ENCODE results near the gene FNBP1L.

FNBP1L gene

DNA sequence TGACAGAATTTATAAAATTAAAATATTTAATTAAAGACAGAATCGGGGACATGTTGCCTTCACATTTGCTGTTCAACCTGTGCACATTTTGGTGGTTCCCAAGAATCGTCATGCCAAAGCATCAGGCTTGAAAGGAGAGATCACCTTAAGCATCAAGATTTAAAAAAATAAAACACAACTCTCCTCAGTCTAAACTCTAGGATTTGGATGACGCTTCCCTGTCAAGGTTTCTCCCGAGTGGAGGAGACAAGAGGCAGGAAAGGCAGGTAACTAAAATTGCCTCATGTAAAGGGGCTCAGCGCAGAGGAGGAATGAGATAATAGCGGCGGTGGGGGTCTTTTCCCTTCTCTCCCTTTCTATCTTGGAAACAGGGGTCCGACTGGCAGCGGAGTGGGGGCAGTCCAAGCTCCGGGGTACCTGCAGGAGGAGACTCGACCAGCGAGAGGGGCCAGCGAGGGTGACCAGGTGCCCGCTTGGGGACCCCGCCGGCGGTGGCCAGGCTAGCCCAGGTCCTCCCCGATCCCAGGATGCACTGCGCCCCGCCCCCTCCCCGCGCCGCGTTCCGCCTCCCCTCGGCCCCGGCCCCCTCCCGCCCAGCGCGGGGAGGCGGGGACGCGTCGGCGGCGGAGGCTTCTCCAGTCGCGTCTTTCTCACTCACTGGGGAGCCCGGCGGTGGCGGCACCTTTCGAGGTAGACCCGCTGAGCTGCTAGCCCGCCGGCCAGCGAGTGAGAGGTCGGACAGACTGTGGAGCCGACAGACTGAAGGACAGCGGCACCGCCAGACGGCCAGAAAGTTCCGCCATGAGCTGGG, at the start of gene FNBP1L:
FNBP1L (plus strand) TSS at position 638 of the 811 bp plus-strand sequence; CDS start at position 802, 164 bp downstream.
- peak; percentile 90 for DNase-seq

DNA sequence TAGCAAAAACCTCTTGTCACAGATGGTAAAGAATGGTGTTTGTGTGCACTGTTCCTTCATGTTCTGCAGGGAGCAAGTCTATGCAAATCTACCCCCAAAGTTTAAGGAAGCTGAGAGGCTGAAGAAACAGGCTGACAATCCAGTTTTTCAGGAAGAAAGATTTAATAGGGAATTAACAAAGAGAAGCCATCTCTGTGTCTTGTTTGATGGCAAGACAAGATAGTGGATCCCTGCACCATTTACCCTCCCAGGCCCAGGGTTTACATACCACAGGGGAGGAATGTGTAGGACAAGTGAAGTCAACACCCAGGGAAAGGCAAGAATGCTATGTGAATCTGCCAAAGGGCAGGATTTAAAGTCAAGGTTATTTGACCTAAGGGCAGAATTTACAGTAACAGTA, 48.1 kb upstream of the FNBP1L start:
- DNase-seq = no peak

DNA sequence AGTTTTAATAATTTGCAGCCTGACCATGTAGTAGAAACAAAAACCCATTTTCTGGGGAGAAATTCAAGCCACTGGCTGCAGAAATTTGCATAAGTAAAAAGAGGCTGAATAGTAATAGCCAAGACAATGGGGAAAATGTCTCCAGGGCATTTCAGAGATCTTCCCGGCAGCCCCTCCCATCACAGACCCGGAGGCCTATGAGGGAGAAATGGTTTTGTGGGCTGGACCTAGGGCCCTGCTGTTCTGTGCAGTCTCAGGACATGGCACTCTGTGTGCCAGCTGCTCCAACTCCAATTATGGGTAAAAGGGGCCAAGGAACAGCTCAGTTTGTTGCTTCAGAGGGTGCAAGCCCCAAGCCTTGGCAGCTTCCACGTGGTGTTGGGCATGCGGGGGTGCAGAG, 39.7 kb upstream of the FNBP1L start:
- DNase-seq = no peak

DNA sequence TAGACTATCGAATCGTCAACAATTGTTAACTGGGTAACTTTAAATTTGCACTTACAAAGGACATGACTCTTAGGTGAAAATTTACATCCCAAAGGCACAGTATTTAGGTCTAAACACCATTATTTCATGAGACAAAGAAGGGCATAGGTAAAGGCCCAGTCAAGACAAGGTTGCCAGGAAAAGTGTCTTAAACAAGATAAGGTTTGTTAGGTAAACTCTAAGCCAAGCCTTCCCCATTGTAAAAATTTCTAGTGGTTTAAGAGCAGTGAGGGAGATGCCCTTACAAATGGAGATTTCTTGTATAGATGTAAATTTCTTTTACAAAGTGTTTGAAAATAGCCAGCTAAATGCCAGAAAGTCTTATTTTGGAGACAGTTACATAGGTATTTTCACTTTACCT, 36.9 kb upstream of the FNBP1L start:
- DNase-seq = no peak

DNA sequence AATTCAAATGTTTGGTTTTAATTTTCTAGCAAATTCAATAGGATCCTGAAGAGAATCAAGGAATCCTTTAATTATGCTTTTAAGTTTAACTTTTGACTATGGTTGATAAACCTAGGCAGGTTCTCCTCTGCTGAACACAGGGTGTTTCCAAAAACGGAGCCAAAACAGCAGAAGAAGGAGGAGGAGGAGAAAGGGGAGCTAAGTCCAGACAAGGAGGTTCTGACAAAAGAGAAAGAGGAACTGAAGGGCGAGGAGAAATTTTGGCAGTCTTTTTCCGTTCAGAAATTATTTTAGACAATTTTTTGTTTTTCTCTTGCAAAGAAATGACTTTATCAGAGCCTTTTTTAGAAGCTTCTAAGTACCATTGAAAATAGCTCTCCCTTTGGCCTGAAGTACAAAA, 33.2 kb upstream of the FNBP1L start:
- DNase-seq = no peak

DNA sequence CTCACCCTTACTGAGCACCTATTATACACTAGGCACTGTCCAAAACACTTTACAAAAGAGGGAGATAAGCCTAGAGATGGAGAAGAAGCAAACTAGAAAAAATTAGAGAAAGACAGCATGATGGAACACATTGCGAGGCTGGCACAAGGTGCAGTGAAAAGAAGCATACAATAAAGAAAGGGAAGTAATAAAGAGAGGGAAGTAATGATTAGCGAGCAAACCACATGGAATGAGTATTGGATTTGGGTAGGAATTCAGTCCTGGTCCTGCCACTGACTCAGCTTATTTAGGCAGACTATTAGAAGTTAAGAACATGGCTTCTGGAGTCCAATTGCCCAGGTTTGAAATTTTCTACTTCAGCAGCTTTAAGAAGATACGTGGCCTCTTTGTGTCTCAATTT, 32.6 kb upstream of the FNBP1L start:
- no peak for DNase-seq

DNA sequence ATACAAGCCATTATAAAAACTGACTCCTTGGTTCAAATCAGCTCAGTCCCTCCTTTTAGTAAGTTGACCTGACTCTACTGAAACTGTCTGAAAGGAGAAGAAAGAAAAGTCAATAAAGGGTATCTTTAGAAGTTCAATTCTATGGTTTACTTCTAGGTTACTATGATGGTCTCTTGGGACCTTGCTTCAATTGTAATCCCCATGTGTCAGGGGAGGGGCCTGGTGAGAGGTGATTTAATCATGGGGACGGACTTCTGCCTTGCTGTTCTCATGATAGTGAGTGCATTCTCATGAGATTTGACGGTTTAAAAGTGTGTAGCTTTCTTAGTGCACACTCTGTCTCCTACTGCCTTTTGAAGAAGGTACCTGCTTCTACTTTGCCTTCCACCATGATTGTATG, 31.7 kb upstream of the FNBP1L start:
- no peak for DNase-seq

DNA sequence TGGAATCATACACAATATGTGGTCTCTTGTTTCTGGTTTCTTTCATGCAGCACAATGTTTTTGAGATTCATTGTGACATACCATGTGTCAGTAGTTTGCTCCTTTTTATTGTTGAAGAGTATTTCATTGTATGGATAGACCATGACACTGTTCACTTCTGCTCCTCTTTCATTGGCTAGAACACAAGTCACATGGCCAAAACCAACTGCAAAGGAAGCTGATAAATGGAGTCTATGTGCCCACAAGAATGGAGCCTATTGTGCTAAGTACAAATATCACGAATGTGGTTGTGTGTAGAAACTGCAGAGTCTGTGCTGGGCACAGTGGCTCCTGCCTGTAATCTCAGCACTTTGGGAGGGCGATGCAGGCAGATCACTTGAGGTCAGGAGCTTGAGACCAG, 28.6 kb upstream of the FNBP1L start:
- DNase-seq = no peak

DNA sequence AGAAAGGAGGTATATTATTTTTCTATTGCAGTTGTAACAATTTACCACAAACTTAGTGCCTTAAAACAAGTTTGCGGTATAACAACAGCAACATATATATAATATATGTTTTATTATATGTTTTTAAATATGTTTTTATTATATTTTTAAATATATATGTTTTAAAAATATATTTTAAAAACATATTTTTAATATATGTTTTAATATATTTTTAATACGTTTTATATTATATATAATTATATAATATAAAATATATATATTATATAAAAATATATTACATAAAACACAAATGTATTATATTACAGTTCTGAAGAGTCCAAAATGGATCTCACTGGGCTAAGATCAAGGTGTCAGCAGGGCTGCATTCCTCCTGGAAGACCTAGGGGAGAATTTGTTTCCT, 27.5 kb upstream of the FNBP1L start:
- no peak for DNase-seq

DNA sequence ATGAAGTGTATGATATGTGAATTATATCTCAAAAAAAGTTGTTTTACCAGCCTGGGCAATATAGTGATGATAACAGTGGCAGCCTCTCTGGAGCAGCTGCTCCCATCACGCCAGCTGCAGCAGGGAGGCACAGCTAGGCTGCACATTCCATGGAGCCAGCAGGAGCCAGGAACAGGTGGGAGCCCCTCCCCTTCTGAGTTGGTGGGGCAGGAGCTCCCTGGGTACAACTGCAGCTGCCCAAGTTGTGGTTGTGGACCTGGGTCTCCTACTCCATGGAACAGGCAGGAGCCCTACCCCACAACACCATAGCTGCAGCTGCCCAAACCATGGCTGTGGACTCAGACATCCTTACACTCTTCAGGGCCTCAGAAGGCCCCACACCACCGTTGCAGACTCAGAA, 21.7 kb upstream of the FNBP1L start:
- peak; percentile 43 for DNase-seq

DNA sequence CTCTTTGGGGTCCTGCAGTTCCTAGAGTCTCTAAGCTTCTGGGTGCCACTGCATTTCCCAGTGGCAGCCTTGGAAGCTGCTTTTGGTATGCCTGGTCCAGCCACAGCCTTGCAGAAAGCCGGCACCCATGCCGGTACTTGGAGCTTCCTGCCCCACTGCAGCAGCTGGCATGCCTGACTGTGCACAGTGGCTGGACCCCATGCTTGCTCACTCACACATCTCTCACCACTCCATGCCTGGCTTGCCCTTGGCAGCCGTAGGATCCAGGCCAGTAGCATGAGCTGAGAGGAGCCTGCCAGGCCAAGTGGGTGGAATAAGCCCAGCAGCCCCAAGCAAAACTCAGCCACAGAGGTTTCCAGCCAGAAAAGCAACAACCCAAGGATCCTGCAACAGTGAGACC, 20.3 kb upstream of the FNBP1L start:
- no peak for DNase-seq

DNA sequence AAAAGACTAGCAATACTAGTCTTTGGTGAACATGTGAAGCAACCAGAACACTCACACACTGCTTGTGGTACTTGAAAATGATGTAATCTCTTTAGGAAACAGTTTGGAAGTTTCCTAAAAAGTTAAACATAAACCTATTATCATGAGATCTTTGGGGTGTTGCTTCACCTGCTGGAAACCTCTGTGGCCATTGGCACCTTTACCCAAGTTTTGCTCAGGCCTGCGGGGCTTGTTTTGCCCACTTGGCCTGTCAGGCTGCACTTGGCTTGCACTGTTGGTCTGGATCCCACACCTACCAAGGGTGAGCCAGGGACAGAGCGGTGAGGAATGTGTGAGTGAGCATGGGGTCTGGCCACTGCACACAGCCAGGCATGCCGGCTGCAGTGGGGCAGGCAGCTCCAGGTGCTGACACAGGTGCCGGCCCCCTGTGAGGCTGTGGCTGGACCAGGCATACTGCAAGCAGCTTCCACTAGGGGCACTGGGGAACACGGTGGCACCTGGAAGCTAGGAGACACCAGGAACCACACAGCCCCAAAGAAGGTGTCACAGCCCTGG, 14.4 kb upstream of the FNBP1L start:
- DNase-seq = no peak

DNA sequence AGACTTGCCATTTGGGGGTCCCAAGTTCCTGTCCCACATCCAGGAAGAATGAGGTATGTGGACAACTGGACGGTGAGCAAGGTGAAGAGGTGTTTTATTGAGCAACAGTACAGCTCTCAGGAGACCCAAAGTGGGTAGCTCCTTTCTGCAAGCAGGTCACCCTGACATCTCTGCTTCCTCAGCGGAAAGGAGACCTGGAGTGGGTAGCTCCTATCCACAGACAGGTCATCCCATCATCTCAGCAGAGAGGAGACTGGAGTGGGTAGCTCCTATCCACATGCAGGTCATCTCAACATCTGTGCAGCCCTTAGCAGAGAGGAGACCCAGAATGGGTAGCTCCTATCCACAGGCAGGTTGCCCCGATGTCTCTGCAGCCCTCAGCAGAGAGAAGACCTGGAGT, 13.8 kb upstream of the FNBP1L start:
- no peak for DNase-seq

DNA sequence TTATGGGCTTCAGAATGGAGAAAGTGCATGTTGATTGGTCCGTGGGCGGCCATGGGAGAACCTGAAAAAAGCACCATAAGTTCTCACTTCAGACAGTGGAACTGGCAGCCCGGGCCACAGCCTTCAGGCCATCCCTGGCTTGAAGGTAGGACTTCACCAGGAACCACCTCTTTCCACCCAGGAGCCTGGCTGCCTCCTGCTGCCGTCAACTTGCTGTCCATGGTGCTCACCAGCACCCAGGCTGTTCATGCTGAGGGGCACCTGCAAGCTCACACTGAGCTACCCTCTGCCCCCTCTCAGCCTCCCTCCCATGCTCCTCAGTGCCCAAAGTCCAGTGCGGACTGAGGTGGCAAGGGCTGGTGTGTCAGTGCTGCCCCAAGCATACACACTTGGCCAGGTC, 12.9 kb upstream of the FNBP1L start:
- no peak for DNase-seq

DNA sequence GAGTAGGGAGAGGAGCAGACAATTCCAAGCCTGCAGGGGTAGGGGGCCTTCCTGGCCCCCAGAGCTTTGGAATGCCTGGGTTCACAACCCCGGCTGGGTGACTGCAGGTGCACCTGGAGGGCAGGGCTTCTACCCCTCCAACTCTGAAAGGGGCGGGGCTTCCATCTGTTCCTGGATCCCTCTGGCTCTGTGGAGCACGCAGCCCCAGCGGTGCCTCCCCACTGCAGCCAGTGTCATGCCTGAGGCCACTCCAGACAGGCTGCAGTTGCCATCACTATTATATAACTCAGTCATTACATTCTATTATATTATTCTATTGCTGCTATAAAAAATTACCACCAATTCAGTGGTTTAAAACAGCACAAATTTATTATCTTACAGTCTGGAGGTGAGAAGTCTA, 12.5 kb upstream of the FNBP1L start:
- no peak for DNase-seq

DNA sequence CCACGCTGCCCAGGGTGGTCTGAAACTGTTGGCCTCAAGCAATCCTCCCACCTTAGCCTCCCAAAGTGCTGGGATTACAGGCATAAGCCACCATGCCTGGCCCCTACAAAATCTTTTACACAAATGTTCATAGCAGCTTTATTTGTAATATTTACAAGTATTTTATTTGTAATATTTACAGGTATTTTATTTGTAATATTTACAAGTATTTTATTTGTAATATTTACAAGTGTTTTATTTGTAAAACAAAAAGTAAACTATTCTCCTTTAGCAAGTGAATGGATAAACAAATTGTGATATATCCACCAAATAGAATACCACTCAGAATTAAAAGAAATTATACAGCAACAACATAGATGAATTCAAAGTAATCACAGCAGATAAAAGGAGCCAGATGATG, 11.4 kb upstream of the FNBP1L start:
- DNase-seq = no peak

DNA sequence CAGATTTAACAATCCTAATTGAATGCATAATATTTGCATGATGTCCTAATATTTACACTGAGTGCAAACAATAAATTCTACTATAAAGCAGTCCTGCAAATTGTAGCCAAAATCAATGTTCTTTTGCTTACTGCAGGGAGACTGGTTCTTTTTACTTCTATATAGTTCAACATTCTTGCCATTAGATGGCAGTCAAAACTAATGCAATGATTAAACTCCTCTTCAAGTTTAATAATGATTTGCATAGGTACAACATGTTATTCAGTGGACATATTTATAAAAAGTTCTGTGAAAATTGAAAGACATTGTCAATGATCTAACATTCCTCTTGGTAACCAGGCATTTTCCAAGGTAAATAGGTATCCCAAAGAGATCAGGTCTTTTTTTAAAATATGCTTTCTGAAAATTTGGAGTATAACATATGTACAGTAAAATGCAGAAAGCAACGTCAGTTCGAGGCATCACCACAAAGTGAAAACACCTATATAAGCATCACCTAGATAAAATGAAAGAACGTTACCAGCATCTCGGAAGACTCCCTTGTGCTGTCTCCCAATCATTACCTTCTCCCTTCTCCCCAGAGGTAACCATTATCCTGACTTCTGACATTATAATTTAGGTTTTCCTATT, 9.8 kb upstream of the FNBP1L start:
- DNase-seq = no peak

DNA sequence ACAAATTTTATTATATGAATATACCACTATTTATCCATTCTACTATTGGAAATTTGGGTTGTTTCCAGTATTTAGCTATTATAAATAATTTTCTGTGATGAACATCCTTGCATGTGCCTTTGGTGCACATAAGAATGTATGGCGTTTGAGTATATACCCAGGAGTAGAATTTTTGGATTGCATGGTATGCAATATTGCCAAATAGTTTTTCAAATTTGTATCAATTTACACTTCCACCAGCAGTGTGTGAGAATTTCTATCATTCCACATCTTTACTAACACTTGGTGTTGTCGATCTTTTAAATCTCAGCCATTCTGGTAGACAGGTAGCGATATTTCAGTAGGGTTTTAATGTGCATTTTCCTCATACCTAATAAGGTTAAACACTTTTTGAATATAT, 9.2 kb upstream of the FNBP1L start:
- DNase-seq = no peak

DNA sequence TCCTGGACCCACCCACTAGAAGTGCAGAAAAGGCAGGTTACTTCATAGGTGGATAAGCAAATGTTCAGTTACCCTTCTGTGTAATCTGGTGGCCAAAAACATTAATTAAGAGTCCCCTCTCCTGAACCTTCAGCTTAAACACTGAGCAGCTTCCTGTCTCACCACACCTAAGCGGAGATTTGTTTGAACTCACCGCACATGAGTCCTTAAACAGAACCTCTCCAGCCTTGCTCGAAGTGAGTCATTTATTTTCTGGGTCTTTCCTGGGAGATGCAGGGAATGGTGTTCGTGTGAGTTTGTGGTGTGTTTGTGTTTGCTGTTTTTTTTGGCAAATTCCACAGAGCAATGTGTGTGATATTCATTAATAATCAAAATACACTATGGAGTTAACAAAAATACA, 7.6 kb upstream of the FNBP1L start:
- DNase-seq = no peak

DNA sequence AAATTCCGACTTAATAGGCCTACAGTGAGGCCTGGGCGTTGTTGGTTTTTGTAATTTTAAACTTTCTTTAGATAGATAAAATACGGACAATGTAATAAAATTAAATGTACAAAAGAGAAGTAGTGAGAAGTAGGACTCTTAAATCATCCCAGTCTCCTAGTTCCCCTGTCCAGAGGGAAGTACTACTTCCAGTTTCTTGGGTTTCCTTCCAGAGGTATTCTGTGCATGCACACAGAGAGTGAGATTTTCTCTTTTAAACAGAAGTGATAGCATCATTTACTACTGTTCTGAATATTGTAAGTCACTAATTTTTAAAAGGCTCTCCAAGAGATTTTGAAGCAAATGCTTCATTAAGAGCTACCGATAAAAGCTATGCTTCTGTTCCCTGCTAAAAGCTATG, 7.2 kb upstream of the FNBP1L start:
- no peak for DNase-seq

DNA sequence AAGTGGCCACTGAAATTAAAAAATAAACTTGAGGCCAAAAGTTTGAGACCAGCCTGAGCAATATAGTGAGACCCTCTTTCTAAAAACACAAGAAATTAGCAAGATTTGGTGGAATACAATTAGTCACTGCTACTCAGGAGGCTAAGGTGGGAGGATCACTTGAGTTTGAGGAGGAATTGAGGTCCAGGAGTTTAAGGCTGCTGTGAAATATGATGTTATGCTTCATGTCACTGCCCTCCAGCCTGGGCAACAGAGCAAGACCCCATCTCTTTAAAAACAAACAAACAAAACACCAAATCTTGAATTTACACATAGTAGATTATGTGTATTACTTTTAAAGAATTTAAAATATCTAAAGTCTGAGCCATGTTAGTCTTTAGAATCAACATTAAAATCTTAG, 6.3 kb upstream of the FNBP1L start:
- DNase-seq = no peak

DNA sequence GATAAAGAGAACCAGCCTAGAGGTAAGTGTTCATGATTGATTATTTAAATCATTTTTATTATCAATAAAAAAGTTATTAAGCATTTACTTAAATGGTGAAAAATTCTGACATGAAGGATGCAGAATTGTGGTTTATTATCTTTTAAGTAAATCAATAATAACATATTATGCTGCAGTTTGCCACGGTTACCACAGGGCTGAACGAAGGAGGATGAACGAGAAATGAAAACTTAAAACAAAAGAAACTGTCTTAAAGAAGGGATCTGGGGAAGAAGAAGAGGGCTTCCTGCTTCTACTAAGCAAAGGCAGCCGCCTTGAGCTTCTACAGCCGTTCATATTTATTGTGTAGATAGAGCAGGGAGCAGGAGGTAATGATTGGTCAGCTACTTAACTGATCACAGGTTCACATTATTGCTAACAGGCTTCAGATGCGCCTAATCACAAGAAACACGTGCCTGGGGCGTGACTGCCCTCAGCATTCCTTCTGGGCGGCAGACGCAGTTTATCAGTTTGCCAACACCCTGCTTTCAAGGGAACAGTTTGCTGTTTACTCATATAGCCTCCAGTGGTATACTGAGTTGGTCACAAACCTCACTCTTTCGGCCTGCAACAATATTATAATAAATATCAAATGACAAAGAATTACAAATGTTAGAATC, 5.8 kb upstream of the FNBP1L start:
- DNase-seq = no peak

DNA sequence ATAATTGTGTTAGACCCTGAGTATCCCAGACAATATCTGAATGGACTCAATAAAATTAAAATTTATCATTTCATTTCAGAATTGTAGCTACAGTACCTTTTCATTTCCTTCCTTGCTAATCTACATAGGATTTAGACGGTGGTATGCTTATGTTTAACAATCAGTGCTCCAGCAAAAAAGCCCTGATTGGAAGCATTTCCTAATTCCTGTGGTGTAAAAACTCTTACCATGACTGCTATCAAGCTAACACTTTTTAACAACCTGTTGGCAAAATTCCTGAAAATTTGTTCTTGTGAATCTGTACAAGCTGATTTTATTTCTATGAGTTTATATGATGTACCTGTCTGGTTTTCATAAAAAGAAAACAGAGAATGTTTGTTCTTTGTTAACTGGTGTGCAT, 5.2 kb upstream of the FNBP1L start:
- no peak for DNase-seq

DNA sequence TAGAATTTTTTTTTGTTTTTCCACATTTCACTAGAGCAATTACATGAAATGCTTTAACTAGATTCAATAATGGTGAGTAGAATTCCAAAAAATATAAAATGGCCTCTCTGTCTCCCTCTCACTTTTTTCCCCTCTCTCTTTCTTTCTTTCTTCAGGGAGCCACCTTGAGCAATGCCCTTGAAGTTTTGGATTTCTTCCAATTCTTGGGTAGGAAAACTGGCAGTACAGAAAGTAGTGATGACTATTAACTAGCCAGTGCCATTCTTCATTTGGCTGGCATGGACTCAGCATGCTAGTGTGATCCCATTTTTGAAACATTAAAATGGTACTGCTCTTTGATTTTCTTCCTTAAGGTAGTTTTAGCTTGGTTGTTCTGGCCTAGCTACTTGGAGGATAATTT, 4.5 kb upstream of the FNBP1L start:
- DNase-seq = no peak

Data from left hindlimb (tissue), 1 donor.